Stimulated activated memory B cell treated with anti-CD40 and anti-IgM and Interleukin-4, amounts not matched to agents 10 μg/mL and 1 μg/mL and 100 μg/mL, for 72 hours (primary cell): ENCODE data around the gene PDP2.

ENCODE experiments used
- ATAC-seq: fragments of 150-1000 bp; cut with Tn5 transposase; 2 replicates; pipeline ENCODE4 v1.10.0; 2021
- H3K27ac Mint-ChIP-seq: one replicate; pipeline ENCODE4 v1.8.0; 2022; ENCODE audit warnings: mild to moderate bottlenecking, mixed read lengths
- H3K27me3 Mint-ChIP-seq: one replicate; pipeline ENCODE4 v1.8.0; 2022; ENCODE audit warnings: mixed read lengths
- H3K36me3 Mint-ChIP-seq: one replicate; pipeline ENCODE4 v1.8.0; 2022; ENCODE audit warnings: mixed read lengths
- H3K4me1 Mint-ChIP-seq: one replicate; pipeline ENCODE4 v1.8.0; 2022; ENCODE audit warnings: mixed read lengths
- H3K4me3 Mint-ChIP-seq: one replicate; pipeline ENCODE4 v1.8.0; 2022; ENCODE audit warnings: mild to moderate bottlenecking, moderate library complexity, mixed read lengths
- H3K9me3 Mint-ChIP-seq: one replicate; pipeline ENCODE4 v1.8.0; 2022; ENCODE audit warnings: mixed read lengths

The PDP2 gene

GRCh38 chr16:66936462-66936861, 56.1 kb downstream of the PDP2 start:
- no peak for ATAC-seq
- H3K9me3 Mint-ChIP-seq: no peaks in the 10 kb centered on the region
- peak overlapping the region; percentile 99 for H3K27ac Mint-ChIP-seq
- H3K4me1 Mint-ChIP-seq: peaks cover 59% of the 10 kb centered on the region
- peaks cover 26% of the 10 kb centered on the region for H3K36me3 Mint-ChIP-seq
- no peaks in the 10 kb centered on the region for H3K27me3 Mint-ChIP-seq
- peak overlapping the region; percentile 2 for H3K4me3 Mint-ChIP-seq

- ATAC-seq: no peak
- no peaks in the 10 kb centered on the region for H3K27me3 Mint-ChIP-seq
- H3K27ac Mint-ChIP-seq: no peak overlapping the region
- peaks cover 53% of the 10 kb centered on the region for H3K4me1 Mint-ChIP-seq
- no peak overlapping the region for H3K4me3 Mint-ChIP-seq
- no peaks in the 10 kb centered on the region for H3K9me3 Mint-ChIP-seq
- peaks cover 26% of the 10 kb centered on the region for H3K36me3 Mint-ChIP-seq
Measured at GRCh38 chr16:66936889-66937554, 56.7 kb downstream of the PDP2 start.

- Mint-ChIP-seq H3K4me3 (no peak overlapping the region), H3K27ac (no peak overlapping the region), H3K36me3 (peaks cover 27% of the 10 kb centered on the region), H3K4me1 (peaks cover 45% of the 10 kb centered on the region), H3K27me3 (no peaks in the 10 kb centered on the region), H3K9me3 (no peaks in the 10 kb centered on the region)
- no peak for ATAC-seq
Measured at GRCh38 chr16:66937725-66938337, 57.5 kb downstream of the PDP2 start.

GRCh38 chr16:66939366-66939765, 59.1 kb downstream of the PDP2 start:
- ATAC-seq: no peak
- H3K27ac Mint-ChIP-seq: no peak overlapping the region
- H3K9me3 Mint-ChIP-seq: no peaks in the 10 kb centered on the region
- peaks cover 30% of the 10 kb centered on the region for H3K4me1 Mint-ChIP-seq
- H3K4me3 Mint-ChIP-seq: no peak overlapping the region
- no peaks in the 10 kb centered on the region for H3K27me3 Mint-ChIP-seq
- peaks cover 28% of the 10 kb centered on the region for H3K36me3 Mint-ChIP-seq

GRCh38 chr16:66940236-66940635, 59.9 kb downstream of the PDP2 start:
- Mint-ChIP-seq H3K9me3 (no peaks in the 10 kb centered on the region), H3K4me1 (peaks cover 23% of the 10 kb centered on the region), H3K4me3 (no peak overlapping the region), H3K36me3 (peaks cover 27% of the 10 kb centered on the region), H3K27ac (no peak overlapping the region), H3K27me3 (no peaks in the 10 kb centered on the region)
- no peak for ATAC-seq
